GM19452 (cell line): Measurements from ENCODE around the gene OR2AT4.

Experiments
- ATAC-seq: cut with Tn5 transposase; IDR thresholded peaks from one replicate; pipeline ENCODE4 v1.9.1; 2021; ENCODE audit not compliant: unreplicated experiment

The OR2AT4 gene

GRCh38 chr11:75031771-75032549, 64.7 kb downstream of the OR2AT4 start:
- no peak for ATAC-seq
